RPMI8226 (cell line): ENCODE results near the gene YBX2.

ENCODE experiments used
- DNase-seq: peaks from one replicate; pipeline ENCODE4 v3.0.0-alpha.2; 2015

YBX2 gene

GRCh38 chr17:7241783-7242716 lies 52.4 kb downstream of the YBX2 start, which contains the start of gene GABARAP:
TSS of gene GABARAP (minus strand) at chr17:7242449. CDS start at chr17:7242330, 119 bp downstream.
- DNase-seq, result peak; percentile 89

GRCh38 chr17:7241090-7241733 lies 53.2 kb downstream of the YBX2 start:
- DNase-seq, result no peak

- DNase-seq, result no peak
Observed at GRCh38 chr17:7240375-7240774, 54.1 kb downstream of the YBX2 start.

GRCh38 chr17:7239091-7240027 lies 55.1 kb downstream of the YBX2 start, which contains the start of gene PHF23:
TSS of gene PHF23 (minus strand) at chr17:7239457. CDS start at chr17:7239279, 178 bp downstream.
- peak; percentile 97 for DNase-seq

- no peak for DNase-seq
Observed at GRCh38 chr17:7238420-7239090, 55.9 kb downstream of the YBX2 start.
